Posterior cingulate gyrus (tissue), 11 donors: ENCODE measurements around the gene TMEM253.

ENCODE experiments used
- DNase-seq, 10 donors: peaks; one replicate each; pipeline versions ENCODE4 v3.0.0 to v3.0.0-alpha.2; 2020 to 2021; ENCODE audit warnings: mixed read lengths in 3 of 10
- intact Hi-C: fragments of 100-400 bp; cut with DNase I; formaldehyde crosslinking; loops from one replicate; pipeline ENCODE4 v1.15.1; 2023

Gene TMEM253

GRCh38 chr14:21100931-21101330 lies at the start of gene TMEM253:
TSS of gene TMEM253 (plus strand) at chr14:21101066. CDS start at chr14:21101344, 278 bp downstream.
- intact Hi-C loops: loop anchor here (5.0 kb wide), 1 partner anchor 419 kb away; the partner anchor contains the start of gene RNASE4
- no peak for DNase-seq

DNA sequence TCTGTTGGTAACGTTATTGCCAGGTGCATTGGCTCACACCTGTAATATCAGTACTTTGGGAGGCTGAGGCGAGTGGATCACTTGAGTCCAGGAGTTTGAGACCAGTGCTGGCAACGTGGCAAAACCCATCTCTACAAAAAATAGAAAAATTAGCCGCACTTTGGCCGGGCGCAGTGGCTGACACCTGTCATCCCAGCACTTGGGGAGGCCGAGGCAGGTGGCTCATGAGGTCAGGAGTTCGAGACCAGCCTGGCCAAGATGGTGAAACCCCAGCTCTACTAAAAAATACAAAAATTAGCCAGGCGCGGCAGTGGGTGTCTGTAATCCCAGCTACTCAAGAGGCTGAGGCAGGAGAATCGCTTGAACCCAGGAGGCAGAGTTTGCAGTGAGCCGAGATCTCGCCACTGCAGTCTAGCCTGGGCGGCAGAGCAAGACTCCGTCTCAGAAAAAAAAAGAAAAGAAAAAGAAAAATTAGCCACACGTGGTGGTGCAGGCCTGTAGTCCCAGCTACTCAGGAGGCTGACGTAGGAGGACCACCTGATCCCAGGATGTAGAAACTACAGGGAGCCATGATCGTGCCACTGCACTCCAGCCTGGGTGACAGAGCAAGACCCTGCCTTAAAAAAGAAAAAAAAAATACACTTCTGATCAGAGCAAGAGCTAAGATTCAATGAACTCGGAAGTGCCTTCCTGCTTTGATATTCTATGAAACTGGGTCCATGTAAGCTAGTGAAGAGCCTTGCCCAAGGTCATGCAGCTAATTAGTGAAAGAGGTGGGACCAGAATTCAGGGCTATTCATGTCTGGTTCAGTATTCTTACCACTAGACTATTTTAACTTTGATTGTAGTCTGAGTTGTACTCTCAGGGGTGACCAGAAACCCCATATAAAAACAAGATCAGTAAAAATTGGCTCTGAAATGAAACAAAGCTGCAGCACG lies 47.4 kb upstream of the TMEM253 start:
- no peak for DNase-seq
- intact Hi-C loops: no loop called here

DNA sequence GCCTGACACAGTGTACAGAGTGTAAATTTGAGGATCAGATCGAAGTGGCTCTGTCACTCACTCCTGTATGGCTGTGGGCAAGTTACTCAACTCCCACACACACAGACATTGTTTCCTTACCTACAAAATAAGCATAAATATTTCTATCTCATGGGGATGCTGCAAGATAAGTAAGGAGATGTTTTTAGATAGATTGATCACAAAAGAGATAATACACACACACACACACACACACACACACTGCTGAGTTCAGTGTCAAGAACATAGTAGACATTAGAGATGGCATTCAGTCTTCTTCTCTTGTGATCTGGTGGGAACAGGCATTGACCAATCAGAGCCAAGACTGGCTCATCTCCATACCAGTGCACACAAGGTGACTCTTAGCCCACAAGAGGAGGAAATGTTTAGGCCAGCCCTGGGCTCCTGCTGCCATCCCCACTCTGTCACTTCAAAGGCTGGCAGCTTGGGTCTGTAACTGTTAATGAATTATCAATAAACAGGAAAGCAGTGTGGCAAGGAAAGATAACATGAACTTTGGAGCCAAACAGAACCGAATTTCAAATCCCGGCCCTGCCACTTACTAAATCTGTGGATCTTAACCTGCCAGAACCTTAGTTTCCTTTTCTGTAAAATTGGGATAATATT lies 46.6 kb upstream of the TMEM253 start:
- intact Hi-C loops: no loop called here
- DNase-seq: no peak

DNA sequence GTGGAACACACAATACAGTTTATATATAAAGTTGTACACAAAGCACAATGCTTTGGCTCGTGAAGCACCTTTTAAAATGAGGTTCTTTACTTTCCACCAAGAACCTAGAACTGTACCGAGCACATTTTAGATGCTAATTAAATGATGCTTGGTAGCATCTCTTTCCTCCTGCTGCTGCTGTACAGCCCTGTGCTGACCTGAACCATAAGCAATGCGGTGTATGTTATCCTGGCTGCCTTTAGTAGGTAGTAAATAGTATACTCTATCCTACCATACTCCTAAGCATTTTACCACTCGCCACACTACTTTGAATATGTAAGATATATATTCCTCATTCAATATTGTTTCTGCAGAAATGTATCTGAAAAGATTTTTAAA lies 46.1 kb upstream of the TMEM253 start:
- intact Hi-C loops: no loop called here
- no peak for DNase-seq

DNA sequence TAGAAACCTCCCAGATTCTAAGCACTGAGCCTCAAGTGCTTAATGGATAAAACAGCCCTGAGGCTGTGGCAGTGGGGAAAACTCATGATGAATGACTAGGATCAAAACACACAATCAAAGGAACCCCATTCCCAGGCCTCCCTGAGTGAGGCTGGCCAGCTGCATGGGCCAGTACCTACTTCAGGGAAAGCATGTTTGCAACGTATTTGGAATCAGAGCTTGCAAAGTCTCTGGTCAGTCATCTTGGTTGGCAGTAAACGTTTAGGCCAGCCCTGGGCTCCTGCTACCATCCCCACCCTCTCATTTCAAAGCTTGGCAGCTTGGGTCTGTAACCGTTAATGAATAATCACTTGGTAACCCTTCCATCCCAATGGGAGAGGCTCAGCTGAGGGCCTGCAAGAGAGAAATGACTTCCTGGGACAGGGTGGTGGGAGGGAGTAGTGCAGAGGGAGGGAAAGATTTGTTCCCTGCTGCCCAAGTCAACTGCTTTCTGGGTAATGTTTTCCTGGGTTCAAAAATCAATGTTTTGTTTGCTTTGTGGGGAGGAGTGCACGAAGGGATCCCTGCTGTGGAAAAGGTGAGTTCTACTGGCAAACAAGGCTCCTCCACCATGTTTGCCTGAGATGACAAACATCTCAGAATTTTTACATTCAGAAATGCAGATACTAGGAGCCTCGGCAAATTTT lies 45.3 kb upstream of the TMEM253 start:
- no peak for DNase-seq
- intact Hi-C loops: no loop called here

- intact Hi-C loops: no loop called here
Observed at GRCh38 chr14:21056520-21057163, 44.2 kb upstream of the TMEM253 start.

GRCh38 chr14:21057803-21058675 lies 42.8 kb upstream of the TMEM253 start, which contains the start of gene RNASE8:
TSS of gene RNASE8 (plus strand) at chr14:21057822. CDS start at chr14:21057893, 71 bp downstream.
- DNase-seq: no peak
- intact Hi-C loops: no loop called here

More at GRCh38 chr14:21056520-21057163, 44.2 kb upstream of the TMEM253 start:
- DNase-seq: no peak

DNA sequence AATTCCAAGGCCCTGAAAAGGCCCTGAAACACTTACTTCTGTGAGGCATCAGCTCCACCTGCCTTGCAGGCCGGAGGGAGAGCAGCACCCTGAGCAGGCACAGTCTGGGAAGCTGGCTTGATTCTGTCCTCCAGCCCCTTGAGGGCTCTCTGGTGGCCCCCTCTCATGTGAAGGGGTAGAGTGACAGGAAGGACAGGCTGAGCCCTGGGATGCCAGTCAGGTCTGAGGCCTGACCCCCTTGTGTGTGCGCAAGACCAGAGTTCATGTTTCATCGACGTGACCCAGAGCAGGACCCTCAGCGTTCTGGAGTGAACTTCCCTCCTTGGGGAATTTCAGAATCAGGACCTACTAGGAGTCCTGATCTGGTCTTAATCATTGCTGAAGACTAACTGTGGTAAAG lies 42.0 kb upstream of the TMEM253 start:
- DNase-seq: no peak
- intact Hi-C loops: no loop called here

- DNase-seq: no peak
- intact Hi-C loops: no loop called here
Observed at GRCh38 chr14:21059842-21060613, 40.8 kb upstream of the TMEM253 start.

- intact Hi-C loops: no loop called here
- DNase-seq: no peak
Observed at GRCh38 chr14:21060614-21061346, 40.1 kb upstream of the TMEM253 start.

- intact Hi-C loops: no loop called here
- no peak for DNase-seq
Observed at GRCh38 chr14:21061347-21061668, 39.6 kb upstream of the TMEM253 start.

DNA sequence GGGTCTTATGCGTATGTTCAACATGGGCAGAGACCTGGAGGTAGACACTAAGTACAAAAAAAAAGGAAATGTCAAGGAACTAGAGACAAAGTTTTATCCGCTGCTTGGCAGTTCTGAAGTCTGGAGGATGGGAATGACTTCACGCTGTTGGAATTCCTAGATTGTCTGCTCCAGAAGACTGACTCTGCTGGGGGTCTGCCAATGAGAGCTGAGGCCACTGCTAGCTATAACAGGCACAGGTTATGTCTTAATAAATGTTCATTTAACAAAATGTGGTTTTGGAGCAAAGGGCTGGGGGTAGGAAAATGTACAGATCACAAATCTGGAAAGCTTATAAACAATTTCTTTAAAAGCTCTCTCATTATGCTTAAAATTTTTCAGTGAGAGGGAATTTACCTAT lies 37.4 kb upstream of the TMEM253 start:
- DNase-seq: no peak
- intact Hi-C loops: no loop called here

DNA sequence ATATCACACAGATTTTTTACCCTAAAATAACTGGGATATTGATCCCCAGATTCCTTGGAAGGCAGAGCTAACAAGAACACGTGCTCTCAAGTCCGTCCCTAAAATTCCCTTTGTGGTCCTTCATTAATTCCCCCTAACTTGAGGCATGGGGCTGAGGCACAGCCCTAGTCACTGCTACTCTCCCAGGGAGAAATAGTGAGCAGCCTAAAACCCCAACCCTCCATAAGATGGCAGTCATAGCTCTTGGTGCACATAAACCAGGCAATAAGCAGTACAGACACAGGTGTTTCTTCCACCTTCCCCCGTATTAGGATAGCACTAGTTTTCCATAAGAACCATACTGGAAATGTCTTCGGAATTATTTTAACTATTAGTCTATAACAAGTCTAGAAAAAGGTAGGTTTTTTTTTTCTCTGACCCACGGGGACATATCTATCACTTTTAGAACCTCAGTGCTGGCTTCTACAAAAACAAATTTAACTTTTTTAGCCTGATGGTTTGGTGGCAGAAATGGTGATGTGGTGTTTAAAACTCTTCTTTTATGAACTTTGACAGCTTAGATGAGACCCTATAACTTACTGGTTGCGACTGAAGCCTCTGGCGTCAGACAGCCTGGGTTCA lies 33.9 kb upstream of the TMEM253 start:
- intact Hi-C loops: no loop called here
- DNase-seq: no peak

GRCh38 chr14:21068521-21069387 lies 32.1 kb upstream of the TMEM253 start:
- DNase-seq: peak in 5 of 10 donors; percentile 40 to 62 (median 47)
- intact Hi-C loops: loop anchor here (1.0 kb wide), 1 partner anchor 36 kb away; no protein-coding TSS in a partner anchor

GRCh38 chr14:21069388-21070082 lies 31.3 kb upstream of the TMEM253 start:
- intact Hi-C loops: loop anchor here (1.0 to 5.0 kb wide), 4 partner anchors 23 to 443 kb away; partner anchors contain the start of genes METTL3 and NDRG2
- peak in 8 of 10 donors; percentile 38 to 94 (median 62) for DNase-seq

DNA sequence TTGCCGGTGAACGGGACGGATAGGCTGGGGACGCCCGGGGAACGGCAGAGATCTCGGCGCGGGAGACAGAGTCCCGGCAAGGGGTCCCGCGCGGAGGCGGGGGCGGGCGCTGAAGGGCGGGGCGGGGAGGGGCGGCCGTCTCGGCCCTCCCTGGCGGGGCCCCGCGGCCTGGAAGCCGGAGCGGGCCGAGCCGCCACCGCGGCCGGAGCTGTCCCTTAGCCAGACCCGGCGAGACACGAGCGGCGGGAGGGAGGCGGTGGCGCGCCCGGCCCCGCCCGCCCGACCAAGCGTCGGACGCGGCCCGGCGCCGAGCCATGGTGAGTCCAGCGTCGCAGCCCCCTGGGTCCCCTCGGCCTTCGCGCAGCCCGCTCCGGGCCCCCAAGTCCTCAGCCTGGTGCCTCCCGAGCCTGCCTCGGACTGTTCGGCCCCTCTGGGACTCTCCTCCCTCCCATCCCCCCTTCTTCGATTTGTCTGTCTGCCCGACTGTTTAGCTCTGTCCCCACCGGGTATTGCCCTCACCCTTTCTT lies 30.7 kb upstream of the TMEM253 start, which contains the start of gene ARHGEF40:
Gene ARHGEF40 (plus strand): TSS at position 222 of the 527 bp plus-strand sequence. CDS start 93 bp downstream, at position 315.
- intact Hi-C loops: loop anchor here (1.0 to 5.0 kb wide), 3 partner anchors 22 to 442 kb away; partner anchors contain the start of genes METTL3 and NDRG2
- DNase-seq: peak in 9 of 10 donors; percentile 37 to 96 (median 60)
